ENCODE data around the gene CHMP4B.

Gene CHMP4B

GRCh38 chr20:33810885-33811775 is at the start of gene CHMP4B:
TSS of gene CHMP4B (plus strand) at chr20:33811348. CDS start at chr20:33811469, 121 bp downstream.
- DNase-seq (ENCODE audit: low read depth, low spot score): peak; percentile 96

GRCh38 chr20:33761698-33762250 is 49.4 kb upstream of the CHMP4B start:
- DNase-seq (ENCODE audit: low read depth, low spot score): no peak

GRCh38 chr20:33765099-33765498 is 46.0 kb upstream of the CHMP4B start:
- DNase-seq (ENCODE audit: low read depth, low spot score): no peak

GRCh38 chr20:33765592-33765991 is 45.6 kb upstream of the CHMP4B start:
- no peak for DNase-seq (ENCODE audit: low read depth, low spot score)

GRCh38 chr20:33766686-33767085 is 44.5 kb upstream of the CHMP4B start:
- no peak for DNase-seq (ENCODE audit: low read depth, low spot score)

GRCh38 chr20:33767777-33768138 is 43.4 kb upstream of the CHMP4B start:
- no peak for DNase-seq (ENCODE audit: low read depth, low spot score)

- no peak for DNase-seq (ENCODE audit: low read depth, low spot score)
Measured at GRCh38 chr20:33769043-33769442, 42.1 kb upstream of the CHMP4B start.

- DNase-seq (ENCODE audit: low read depth, low spot score): no peak
Measured at GRCh38 chr20:33770005-33770404, 41.1 kb upstream of the CHMP4B start.

- no peak for DNase-seq (ENCODE audit: low read depth, low spot score)
Measured at GRCh38 chr20:33771938-33772337, 39.2 kb upstream of the CHMP4B start.

GRCh38 chr20:33772439-33772838 is 38.7 kb upstream of the CHMP4B start:
- DNase-seq (ENCODE audit: low read depth, low spot score): no peak

- DNase-seq (ENCODE audit: low read depth, low spot score): no peak
Measured at GRCh38 chr20:33773412-33774089, 37.6 kb upstream of the CHMP4B start.

- no peak for DNase-seq (ENCODE audit: low read depth, low spot score)
Measured at GRCh38 chr20:33777816-33778215, 33.3 kb upstream of the CHMP4B start.

GRCh38 chr20:33781133-33781532 is 30.0 kb upstream of the CHMP4B start:
- DNase-seq (ENCODE audit: low read depth, low spot score): no peak

- no peak for DNase-seq (ENCODE audit: low read depth, low spot score)
Measured at GRCh38 chr20:33781945-33782344, 29.2 kb upstream of the CHMP4B start.

- DNase-seq (ENCODE audit: low read depth, low spot score): no peak
Measured at GRCh38 chr20:33783256-33783655, 27.9 kb upstream of the CHMP4B start.

GRCh38 chr20:33783818-33784217 is 27.3 kb upstream of the CHMP4B start:
- DNase-seq (ENCODE audit: low read depth, low spot score): no peak

GRCh38 chr20:33784225-33784624 is 26.9 kb upstream of the CHMP4B start:
- no peak for DNase-seq (ENCODE audit: low read depth, low spot score)

GRCh38 chr20:33785503-33785902 is 25.6 kb upstream of the CHMP4B start:
- no peak for DNase-seq (ENCODE audit: low read depth, low spot score)

- no peak for DNase-seq (ENCODE audit: low read depth, low spot score)
Measured at GRCh38 chr20:33787253-33787891, 23.8 kb upstream of the CHMP4B start.

- DNase-seq (ENCODE audit: low read depth, low spot score): no peak
Measured at GRCh38 chr20:33788351-33789049, 22.6 kb upstream of the CHMP4B start.

- DNase-seq (ENCODE audit: low read depth, low spot score): no peak
Measured at GRCh38 chr20:33789109-33789857, 21.9 kb upstream of the CHMP4B start.
